KMS-11 (cell line): ENCODE data around the gene TMEM51.

Experiments used
- H2AFZ ChIP-seq: fragments of 200-600 bp; sonication (generic); 2 replicates; pipeline ENCODE4 v1.6.1; 2016; ENCODE audit warnings: antibody characterized with exemption, mixed run types, low read depth
- H3K27ac ChIP-seq: fragments of 200-600 bp; sonication (generic); 2 replicates; pipeline ENCODE4 v1.6.1; 2016; ENCODE audit warnings: mild to moderate bottlenecking, mixed run types
- H3K27me3 ChIP-seq: fragments of 200-600 bp; sonication (generic); 2 replicates; pipeline ENCODE4 v1.6.1; 2017; ENCODE audit warnings: mild to moderate bottlenecking, low read depth, mixed run types, moderate library complexity; ENCODE audit not compliant: insufficient read depth
- H3K36me3 ChIP-seq: fragments of 200-600 bp; sonication (generic); 2 replicates; pipeline ENCODE4 v1.6.1; 2017; ENCODE audit warnings: mild to moderate bottlenecking, mixed run types; ENCODE audit not compliant: insufficient read depth
- H3K4me1 ChIP-seq: fragments of 200-600 bp; sonication (generic); 2 replicates; pipeline ENCODE4 v1.6.1; 2016; ENCODE audit warnings: mild to moderate bottlenecking, low read depth, mixed run types; ENCODE audit not compliant: poor library complexity, severe bottlenecking
- H3K4me2 ChIP-seq: fragments of 200-600 bp; sonication (generic); 2 replicates; pipeline ENCODE4 v1.7.0; 2016; ENCODE audit warnings: mild to moderate bottlenecking, mixed run types
- H3K4me3 ChIP-seq: fragments of 200-600 bp; sonication (generic); IDR thresholded peaks from 2 replicates; pipeline ENCODE4 v1.6.1; 2017; ENCODE audit warnings: low read depth, low read length, mixed read lengths; ENCODE audit not compliant: insufficient read depth
- H3K79me2 ChIP-seq: fragments of 200-600 bp; sonication (generic); 2 replicates; pipeline ENCODE4 v1.6.1; 2016; ENCODE audit warnings: low read depth, mixed run types; ENCODE audit not compliant: insufficient read depth
- H3K9ac ChIP-seq: fragments of 200-600 bp; sonication (generic); 2 replicates; pipeline ENCODE4 v1.6.1; 2016; ENCODE audit warnings: mild to moderate bottlenecking, mixed run types
- H4K20me1 ChIP-seq: fragments of 200-600 bp; sonication (generic); 2 replicates; pipeline ENCODE4 v1.6.1; 2016; ENCODE audit warnings: mild to moderate bottlenecking, mixed run types; ENCODE audit not compliant: insufficient read depth
- TF ChIP-seq, protein P1 (sequence below): fragments of 200-600 bp; sonication (generic); conservative IDR thresholded peaks from 2 replicates; pipeline ENCODE4 v1.6.1; 2017; ENCODE audit warnings: low read depth, mild to moderate bottlenecking, antibody characterized with exemption, low read length, moderate library complexity, mixed read lengths

Gene TMEM51

DNA sequence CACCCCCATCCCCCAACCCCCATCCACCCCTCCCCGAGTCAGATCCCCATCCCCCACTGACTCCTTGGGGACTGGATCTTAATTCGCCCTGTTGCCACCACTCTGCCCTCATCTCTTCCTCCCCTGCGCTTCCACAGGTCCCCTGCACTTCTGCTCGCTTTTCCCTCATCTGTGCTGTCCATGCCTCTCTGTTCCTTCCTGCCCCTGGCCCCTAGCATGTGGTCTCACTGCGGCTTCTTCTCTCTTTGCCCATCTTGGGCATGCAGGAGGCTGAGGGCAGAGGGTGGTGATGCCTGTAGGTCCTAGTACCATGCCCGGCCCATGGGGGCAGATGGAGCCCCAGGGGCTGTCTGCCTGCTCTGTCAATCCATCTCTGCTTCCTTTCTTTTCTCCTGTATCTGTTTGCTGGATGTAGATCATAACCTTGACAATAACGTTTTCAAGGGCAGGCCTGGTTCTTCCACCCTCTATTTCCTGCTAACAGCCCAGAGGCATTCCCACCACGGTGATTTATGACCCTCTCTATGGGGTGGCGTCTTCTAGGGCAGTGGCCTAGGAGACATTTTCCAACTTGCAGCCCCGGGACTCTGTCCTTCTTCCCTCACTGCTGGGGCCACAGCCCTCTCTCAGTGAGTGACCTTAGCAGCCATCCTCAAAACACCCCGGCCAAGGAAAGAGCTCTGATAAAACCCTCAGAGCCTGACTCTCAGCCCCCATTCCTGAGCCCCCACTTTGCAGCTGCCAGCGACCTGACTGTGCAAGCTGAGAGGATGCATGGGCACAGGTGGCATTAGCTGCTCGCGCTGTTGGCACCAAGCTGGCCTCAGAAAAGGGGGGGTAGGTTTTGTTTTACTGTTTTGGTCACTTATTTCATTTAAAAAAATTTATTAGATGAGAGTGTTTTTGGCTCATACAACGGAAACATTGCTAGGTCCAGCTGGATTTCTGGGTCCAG is 33.9 kb downstream of the TMEM51 start:
- no peak overlapping the region for H3K27ac ChIP-seq
- H3K4me2 ChIP-seq = no peak overlapping the region
- H3K79me2 ChIP-seq = no peaks in the 10 kb centered on the region
- H2AFZ ChIP-seq = no peak overlapping the region
- no peaks in the 10 kb centered on the region for H4K20me1 ChIP-seq
- no peaks in the 10 kb centered on the region for H3K4me1 ChIP-seq
- H3K36me3 ChIP-seq = no peaks in the 10 kb centered on the region
- TF ChIP-seq, protein P1, sequence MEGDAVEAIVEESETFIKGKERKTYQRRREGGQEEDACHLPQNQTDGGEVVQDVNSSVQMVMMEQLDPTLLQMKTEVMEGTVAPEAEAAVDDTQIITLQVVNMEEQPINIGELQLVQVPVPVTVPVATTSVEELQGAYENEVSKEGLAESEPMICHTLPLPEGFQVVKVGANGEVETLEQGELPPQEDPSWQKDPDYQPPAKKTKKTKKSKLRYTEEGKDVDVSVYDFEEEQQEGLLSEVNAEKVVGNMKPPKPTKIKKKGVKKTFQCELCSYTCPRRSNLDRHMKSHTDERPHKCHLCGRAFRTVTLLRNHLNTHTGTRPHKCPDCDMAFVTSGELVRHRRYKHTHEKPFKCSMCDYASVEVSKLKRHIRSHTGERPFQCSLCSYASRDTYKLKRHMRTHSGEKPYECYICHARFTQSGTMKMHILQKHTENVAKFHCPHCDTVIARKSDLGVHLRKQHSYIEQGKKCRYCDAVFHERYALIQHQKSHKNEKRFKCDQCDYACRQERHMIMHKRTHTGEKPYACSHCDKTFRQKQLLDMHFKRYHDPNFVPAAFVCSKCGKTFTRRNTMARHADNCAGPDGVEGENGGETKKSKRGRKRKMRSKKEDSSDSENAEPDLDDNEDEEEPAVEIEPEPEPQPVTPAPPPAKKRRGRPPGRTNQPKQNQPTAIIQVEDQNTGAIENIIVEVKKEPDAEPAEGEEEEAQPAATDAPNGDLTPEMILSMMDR = no peak
- H3K9ac ChIP-seq = no peak overlapping the region
- no peaks in the 10 kb centered on the region for H3K27me3 ChIP-seq
- no peak overlapping the region for H3K4me3 ChIP-seq

GRCh38 chr1:15188130-15188524 is 34.6 kb downstream of the TMEM51 start:
- H3K79me2 ChIP-seq = no peaks in the 10 kb centered on the region
- H3K9ac ChIP-seq = no peak overlapping the region
- H3K36me3 ChIP-seq = no peaks in the 10 kb centered on the region
- H4K20me1 ChIP-seq = no peaks in the 10 kb centered on the region
- H2AFZ ChIP-seq = no peak overlapping the region
- H3K4me3 ChIP-seq = no peak overlapping the region
- TF ChIP-seq, protein P1 = no peak
- H3K4me1 ChIP-seq = no peaks in the 10 kb centered on the region
- H3K27ac ChIP-seq = no peak overlapping the region
- no peaks in the 10 kb centered on the region for H3K27me3 ChIP-seq
- no peak overlapping the region for H3K4me2 ChIP-seq

DNA sequence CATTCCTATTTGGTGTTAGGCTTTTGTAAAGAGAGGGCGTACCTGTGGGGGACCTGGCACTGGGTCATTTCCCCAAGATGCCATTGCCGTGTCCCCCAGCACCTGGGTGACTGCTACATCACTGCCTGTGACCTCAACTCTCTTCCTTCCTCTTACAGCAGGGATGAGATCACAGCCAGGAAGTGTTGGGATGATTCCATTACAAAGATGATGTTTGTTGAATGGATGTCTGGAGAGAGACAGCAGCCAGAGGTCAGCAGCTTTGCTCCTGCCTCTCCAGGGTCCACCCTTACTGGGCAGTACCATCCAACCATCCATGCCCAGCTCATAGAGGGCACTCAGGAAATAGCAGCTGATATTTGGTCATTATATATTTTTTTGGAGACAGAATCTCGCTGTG is 35.1 kb downstream of the TMEM51 start:
- no peak overlapping the region for H2AFZ ChIP-seq
- no peaks in the 10 kb centered on the region for H3K36me3 ChIP-seq
- H3K27me3 ChIP-seq = no peaks in the 10 kb centered on the region
- no peak overlapping the region for H3K4me2 ChIP-seq
- H4K20me1 ChIP-seq = no peaks in the 10 kb centered on the region
- TF ChIP-seq, protein P1 = no peak
- H3K79me2 ChIP-seq = no peaks in the 10 kb centered on the region
- H3K4me1 ChIP-seq = no peaks in the 10 kb centered on the region
- no peak overlapping the region for H3K27ac ChIP-seq
- H3K9ac ChIP-seq = no peak overlapping the region
- no peak overlapping the region for H3K4me3 ChIP-seq

- H3K36me3 ChIP-seq = no peaks in the 10 kb centered on the region
- TF ChIP-seq, protein P1 = no peak
- H3K9ac ChIP-seq = no peak overlapping the region
- no peaks in the 10 kb centered on the region for H3K4me1 ChIP-seq
- H3K79me2 ChIP-seq = no peaks in the 10 kb centered on the region
- no peak overlapping the region for H3K4me2 ChIP-seq
- H3K27ac ChIP-seq = no peak overlapping the region
- H3K4me3 ChIP-seq = no peak overlapping the region
- H2AFZ ChIP-seq = no peak overlapping the region
- H3K27me3 ChIP-seq = no peaks in the 10 kb centered on the region
- H4K20me1 ChIP-seq = no peaks in the 10 kb centered on the region
Measured at GRCh38 chr1:15189692-15190370, 36.3 kb downstream of the TMEM51 start.
